Measurements from ENCODE around the gene STAT4. TPM values are rescaled to one million over a fixed set of nuclear protein-coding genes. Genes with fewer than 3 reads are reported as not detected.

Gene STAT4
- total RNA-seq, 1 experiment from 2014 or later = 0.33 TPM

DNA sequence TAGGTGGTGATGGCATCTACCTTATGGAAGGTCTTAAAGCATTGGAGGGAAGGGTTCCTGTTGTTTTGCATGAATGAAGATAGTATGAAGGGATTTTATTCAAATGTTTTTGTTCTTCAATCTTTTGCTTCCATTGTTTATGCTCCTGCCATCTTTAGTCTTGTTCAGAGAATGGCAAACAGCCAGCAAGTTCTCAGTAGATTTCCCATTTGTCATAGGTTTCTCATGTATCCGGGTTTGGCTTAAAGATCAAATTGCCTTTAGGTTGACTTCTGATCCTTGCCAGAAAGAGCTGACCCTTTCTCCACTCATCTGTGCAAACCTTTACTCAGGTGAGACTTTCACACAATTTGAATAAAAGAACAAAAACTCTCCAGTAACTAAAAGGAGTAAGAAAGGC is 44.2 kb upstream of the STAT4 start:
- no peak overlapping the region for H3K4me2 ChIP-seq (ENCODE audit: insufficient read depth, insufficient read length, low read length)
- no peak overlapping the region for H2BK120ac ChIP-seq (ENCODE audit: low read depth, low read length, poor library complexity, severe bottlenecking)
- no peak overlapping the region for H4K5ac ChIP-seq (ENCODE audit: insufficient read length, low read depth, low read length)
- no peak overlapping the region for H3K4me3 Mint-ChIP-seq
- H2AFZ ChIP-seq (ENCODE audit: low read length) = no peak overlapping the region
- H3K27me3 ChIP-seq (ENCODE audit: insufficient read depth, low read length) = no peaks in the 10 kb centered on the region
- no peak overlapping the region for H4K91ac ChIP-seq (ENCODE audit: insufficient read length, low read depth, low read length)
- H3K23me2 ChIP-seq (ENCODE audit: insufficient read length, low read depth, low read length, poor library complexity, severe bottlenecking) = no peaks in the 10 kb centered on the region
- H3K56ac ChIP-seq (ENCODE audit: insufficient read length, low read depth, low read length) = no peak overlapping the region
- H3K9ac ChIP-seq (ENCODE audit: extremely low read depth, insufficient read length, low read length) = no peak overlapping the region
- H3K79me2 ChIP-seq (ENCODE audit: insufficient read depth, low read length) = no peaks in the 10 kb centered on the region
- H3K79me1 ChIP-seq (ENCODE audit: insufficient read depth, low read depth, low read length, poor library complexity, severe bottlenecking) = no peaks in the 10 kb centered on the region
- no peak overlapping the region for H3K18ac ChIP-seq (ENCODE audit: insufficient read length, low read depth, low read length)
- H3K27ac Mint-ChIP-seq = no peak overlapping the region
- no peak overlapping the region for H2BK5ac ChIP-seq (ENCODE audit: insufficient read length, low read length)
- H2BK20ac ChIP-seq (ENCODE audit: low read depth, low read length, poor library complexity, severe bottlenecking) = no peak overlapping the region
- H3T11ph ChIP-seq (ENCODE audit: low read length) = no peak overlapping the region
- H2BK15ac ChIP-seq (ENCODE audit: low read depth, low read length) = no peak overlapping the region
- H3K9me3 ChIP-seq (ENCODE audit: control insufficient read depth, low read depth, low read length) = no peaks in the 10 kb centered on the region
- no peak overlapping the region for H3K23ac ChIP-seq (ENCODE audit: insufficient read length, low read depth, low read length)
- no CpG with 5 or more reads among the region's 1 CpG for WGBS (ENCODE audit: extremely low coverage, insufficient read length, low lambda C conversion rate)
- H3K14ac ChIP-seq (ENCODE audit: insufficient read depth, low read length) = no peak overlapping the region
- no peaks in the 10 kb centered on the region for H3K4me1 ChIP-seq (ENCODE audit: insufficient read depth, low read length)
- no peaks in the 10 kb centered on the region for H3K4me1 Mint-ChIP-seq
- no peaks in the 10 kb centered on the region for H4K20me1 ChIP-seq (ENCODE audit: control insufficient read depth, insufficient read depth, insufficient read length)
- no peak overlapping the region for H3K27ac ChIP-seq (ENCODE audit: insufficient read length, low read depth, low read length)
- H4K8ac ChIP-seq (replicated peaks; ENCODE audit: insufficient read length, low read depth, low read length) = no peak overlapping the region
- no peak overlapping the region for H3K4ac ChIP-seq (ENCODE audit: low read depth, low read length)
- DNase-seq = no peak
- no peaks in the 10 kb centered on the region for H3K27me3 Mint-ChIP-seq (ENCODE audit: low read depth)
- TF ChIP-seq, protein P1, sequence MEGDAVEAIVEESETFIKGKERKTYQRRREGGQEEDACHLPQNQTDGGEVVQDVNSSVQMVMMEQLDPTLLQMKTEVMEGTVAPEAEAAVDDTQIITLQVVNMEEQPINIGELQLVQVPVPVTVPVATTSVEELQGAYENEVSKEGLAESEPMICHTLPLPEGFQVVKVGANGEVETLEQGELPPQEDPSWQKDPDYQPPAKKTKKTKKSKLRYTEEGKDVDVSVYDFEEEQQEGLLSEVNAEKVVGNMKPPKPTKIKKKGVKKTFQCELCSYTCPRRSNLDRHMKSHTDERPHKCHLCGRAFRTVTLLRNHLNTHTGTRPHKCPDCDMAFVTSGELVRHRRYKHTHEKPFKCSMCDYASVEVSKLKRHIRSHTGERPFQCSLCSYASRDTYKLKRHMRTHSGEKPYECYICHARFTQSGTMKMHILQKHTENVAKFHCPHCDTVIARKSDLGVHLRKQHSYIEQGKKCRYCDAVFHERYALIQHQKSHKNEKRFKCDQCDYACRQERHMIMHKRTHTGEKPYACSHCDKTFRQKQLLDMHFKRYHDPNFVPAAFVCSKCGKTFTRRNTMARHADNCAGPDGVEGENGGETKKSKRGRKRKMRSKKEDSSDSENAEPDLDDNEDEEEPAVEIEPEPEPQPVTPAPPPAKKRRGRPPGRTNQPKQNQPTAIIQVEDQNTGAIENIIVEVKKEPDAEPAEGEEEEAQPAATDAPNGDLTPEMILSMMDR (conservative IDR thresholded peaks at IDR 0.05) = no peak
- no peak overlapping the region for H2AK5ac ChIP-seq (ENCODE audit: insufficient read length, low read length)
- H2BK12ac ChIP-seq (ENCODE audit: insufficient read length, low read depth, low read length) = no peak overlapping the region
- H3K9me3 Mint-ChIP-seq = no peaks in the 10 kb centered on the region
- H3K36me3 Mint-ChIP-seq (ENCODE audit: insufficient read depth in 1 of 3, low read depth in 3 of 3) = no peaks in the 10 kb centered on the region; a peak in 1 of 7 replicates
